Measurements from ENCODE around the gene OTOG.

Gene OTOG

GRCh38 chr11:17507773-17508172 lies 39.3 kb upstream of the OTOG start:
- peaks cover 7% of the 10 kb centered on the region for H3K27me3 ChIP-seq (ENCODE audit: insufficient read depth, poor library complexity, severe bottlenecking)
- TF ChIP-seq GABPA (IDR thresholded peaks at IDR 0.05; ENCODE audit: low read depth): no peak
- no peak for TF ChIP-seq REST (IDR thresholded peaks at IDR 0.05; ENCODE audit: insufficient replicate concordance, low read depth)
- TF ChIP-seq CTCF (IDR thresholded peaks at IDR 0.05; ENCODE audit: insufficient read depth, low read length): no peak
- no peak for TF ChIP-seq SPI1 (IDR thresholded peaks at IDR 0.05; ENCODE audit: borderline replicate concordance, low read depth)
- no peak for TF ChIP-seq POLR2AphosphoS5 (IDR thresholded peaks at IDR 0.05; ENCODE audit: low read depth)
- no peak for DNase-seq (ENCODE audit: low read depth in 1 of 2, low spot score in 1 of 2)

GRCh38 chr11:17508306-17508705 lies 38.8 kb upstream of the OTOG start:
- Histone ChIP-seq H3K27me3 (ENCODE audit: insufficient read depth, poor library complexity, severe bottlenecking) (peaks cover 7% of the 10 kb centered on the region), H3K27ac (replicated peaks) (no peak overlapping the region), H3K4me3 (replicated peaks; ENCODE audit: insufficient read depth, low read length) (no peak overlapping the region)
- DNase-seq (ENCODE audit: low read depth in 1 of 2, low spot score in 1 of 2): no peak
- TF ChIP-seq POLR2AphosphoS5 (IDR thresholded peaks at IDR 0.05; ENCODE audit: low read depth) (no peak), CTCF (IDR thresholded peaks at IDR 0.05; ENCODE audit: insufficient read depth, low read length) (no peak), SPI1 (IDR thresholded peaks at IDR 0.05; ENCODE audit: borderline replicate concordance, low read depth) (no peak), GABPA (IDR thresholded peaks at IDR 0.05; ENCODE audit: low read depth) (no peak), REST (IDR thresholded peaks at IDR 0.05; ENCODE audit: insufficient replicate concordance, low read depth) (no peak)

More at GRCh38 chr11:17507773-17508172, 39.3 kb upstream of the OTOG start:
- H3K27ac ChIP-seq (replicated peaks): no peak overlapping the region
- no peak overlapping the region for H3K4me3 ChIP-seq (replicated peaks; ENCODE audit: insufficient read depth, low read length)

- peaks cover 7% of the 10 kb centered on the region for H3K27me3 ChIP-seq (ENCODE audit: insufficient read depth, poor library complexity, severe bottlenecking)
- DNase-seq (ENCODE audit: low read depth in 1 of 2, low spot score in 1 of 2): no peak
- TF ChIP-seq GABPA (IDR thresholded peaks at IDR 0.05; ENCODE audit: low read depth): no peak
- TF ChIP-seq SPI1 (IDR thresholded peaks at IDR 0.05; ENCODE audit: borderline replicate concordance, low read depth): no peak
- TF ChIP-seq CTCF (IDR thresholded peaks at IDR 0.05; ENCODE audit: insufficient read depth, low read length): no peak
- no peak overlapping the region for H3K4me3 ChIP-seq (replicated peaks; ENCODE audit: insufficient read depth, low read length)
- no peak overlapping the region for H3K27ac ChIP-seq (replicated peaks)
These were observed 38.3 kb upstream of the OTOG start for GRCh38 chr11:17508791-17509190.

GRCh38 chr11:17510507-17511206 lies 36.4 kb upstream of the OTOG start:
- Histone ChIP-seq H3K4me3 (replicated peaks; ENCODE audit: insufficient read depth, low read length) (no peak overlapping the region), H3K27me3 (ENCODE audit: insufficient read depth, poor library complexity, severe bottlenecking) (peaks cover 7% of the 10 kb centered on the region), H3K27ac (replicated peaks) (no peak overlapping the region)
- TF ChIP-seq GABPA (IDR thresholded peaks at IDR 0.05; ENCODE audit: low read depth): no peak
- TF ChIP-seq SPI1 (IDR thresholded peaks at IDR 0.05; ENCODE audit: borderline replicate concordance, low read depth): no peak
- no peak for TF ChIP-seq REST (IDR thresholded peaks at IDR 0.05; ENCODE audit: insufficient replicate concordance, low read depth)
- no peak for TF ChIP-seq POLR2AphosphoS5 (IDR thresholded peaks at IDR 0.05; ENCODE audit: low read depth)
- no peak for TF ChIP-seq CTCF (IDR thresholded peaks at IDR 0.05; ENCODE audit: insufficient read depth, low read length)
- no peak for DNase-seq (ENCODE audit: low read depth in 1 of 2, low spot score in 1 of 2)

Measured in HL-60 (cell line).